Activated CD8-positive, alpha-beta memory T cell treated with anti-CD3 and anti-CD28 coated beads, Interleukin-2, amount 50 U/mL, for 4 hours (primary cell): ENCODE measurements around the gene ALG14.
"Not testable (repeated sequence)": the region's sequence is repeated elsewhere in the genome, so short reads cannot be mapped to it uniquely, and the experiment has no call there.

Source experiments
- DNase-seq: peaks from one replicate; pipeline ENCODE4 v3.0.0-alpha.2; 2020

The ALG14 gene

GRCh38 chr1:95005584-95005983, 67.2 kb downstream of the ALG14 start:
- no peak for DNase-seq

GRCh38 chr1:95004013-95004412, 68.7 kb downstream of the ALG14 start:
- no peak for DNase-seq

- no peak for DNase-seq
These were observed 69.4 kb downstream of the ALG14 start for GRCh38 chr1:95003433-95003738.

GRCh38 chr1:95002540-95003432, 70.0 kb downstream of the ALG14 start:
- no peak for DNase-seq

GRCh38 chr1:95002164-95002539, 70.6 kb downstream of the ALG14 start:
- DNase-seq = no peak

- DNase-seq = no peak
These were observed 73.2 kb downstream of the ALG14 start for GRCh38 chr1:94999456-95000131.

- DNase-seq = no peak
These were observed 74.0 kb downstream of the ALG14 start for GRCh38 chr1:94998748-94999147.

- DNase-seq = no peak
These were observed 74.6 kb downstream of the ALG14 start for GRCh38 chr1:94998114-94998513.

- DNase-seq = not testable (repeated sequence)
These were observed 77.2 kb downstream of the ALG14 start for GRCh38 chr1:94995536-94995935.

GRCh38 chr1:94994805-94995204, 77.9 kb downstream of the ALG14 start:
- DNase-seq = no peak

- no peak for DNase-seq
These were observed 78.7 kb downstream of the ALG14 start for GRCh38 chr1:94993931-94994645.

- DNase-seq = no peak
These were observed 79.7 kb downstream of the ALG14 start for GRCh38 chr1:94992863-94993563.

- no peak for DNase-seq
These were observed 80.6 kb downstream of the ALG14 start for GRCh38 chr1:94992161-94992560.

- no peak for DNase-seq
These were observed 82.8 kb downstream of the ALG14 start for GRCh38 chr1:94989911-94990473.

- no peak for DNase-seq
These were observed 83.4 kb downstream of the ALG14 start for GRCh38 chr1:94989398-94989797.

GRCh38 chr1:94988356-94988755, 84.4 kb downstream of the ALG14 start:
- no peak for DNase-seq

GRCh38 chr1:94986783-94987182, 86.0 kb downstream of the ALG14 start:
- no peak for DNase-seq

- DNase-seq = no peak
These were observed 89.5 kb downstream of the ALG14 start for GRCh38 chr1:94983171-94983739.

GRCh38 chr1:94982398-94982797, 90.4 kb downstream of the ALG14 start:
- no peak for DNase-seq

- no peak for DNase-seq
These were observed 91.2 kb downstream of the ALG14 start for GRCh38 chr1:94981575-94981973.

- DNase-seq = no peak
These were observed 91.9 kb downstream of the ALG14 start for GRCh38 chr1:94980582-94981574.
